GM12878 (cell line): Measurements from ENCODE around the gene KASH5.

Source experiments
- ASH2L ChIP-seq: fragments of 300-600, 200-600 bp; sonication (generic); IDR thresholded peaks from 2 replicates; pipeline ENCODE4 v1.6.1; 2017; ENCODE audit warnings: low read depth, mild to moderate bottlenecking, borderline replicate concordance
- BRCA1 ChIP-seq: IDR thresholded peaks from 2 replicates; pipeline ENCODE4 v1.6.1; 2011; ENCODE audit warnings: low read depth, low read length, improper control_type of control experiment
- CTCF ChIP-seq, 3 experiments: IDR thresholded peaks in 2 of 3; conservative IDR thresholded peaks in 1 of 3; 2 replicates each; pipeline ENCODE4 v1.5.1; 2011; ENCODE audit warnings: low read depth in 3 of 3, low read length in 3 of 3, mild to moderate bottlenecking in 3 of 3, control low read depth in 2 of 3, moderate library complexity in 2 of 3, inconsistent platforms in 1 of 3, mixed read lengths in 1 of 3; ENCODE audit not compliant: control insufficient read depth in 2 of 3, insufficient read depth in 1 of 3; ENCODE audit errors: extremely low read depth in 1 of 3
- EP300 ChIP-seq, 2 experiments: fragments of 150-350 bp in 1 of 2; IDR thresholded peaks; 2 replicates each; pipeline ENCODE4 v1.6.1; 2011 to 2012; ENCODE audit warnings: low read depth in 2 of 2, low read length in 2 of 2, borderline replicate concordance in 1 of 2, improper control_type of control experiment in 1 of 2, inconsistent platforms in 1 of 2; ENCODE audit not compliant: control insufficient read depth in 1 of 2
- EZH2 ChIP-seq: IDR thresholded peaks from 2 replicates; pipeline ENCODE4 v1.6.1; 2012; ENCODE audit warnings: low read depth, mild to moderate bottlenecking, control low read depth, inconsistent platforms, low read length, borderline replicate concordance; ENCODE audit not compliant: control insufficient read depth
- HDGF ChIP-seq: fragments of 450-650 bp; IDR thresholded peaks from 2 replicates; pipeline ENCODE4 v1.6.1; 2016; ENCODE audit warnings: antibody characterized with exemption
- JUNB ChIP-seq: IDR thresholded peaks from 2 replicates; pipeline ENCODE4 v1.6.1; 2016; ENCODE audit warnings: antibody characterized with exemption, mild to moderate bottlenecking
- MYC ChIP-seq: IDR thresholded peaks from 2 replicates; pipeline ENCODE4 v1.6.1; 2011; ENCODE audit warnings: mild to moderate bottlenecking, low read length, moderate library complexity, inconsistent platforms; ENCODE audit not compliant: insufficient read depth, insufficient replicate concordance, insufficient read length, severe bottlenecking
- POLR2AphosphoS5 ChIP-seq: IDR thresholded peaks from 2 replicates; pipeline ENCODE4 v1.6.1; 2011; ENCODE audit warnings: mild to moderate bottlenecking, low read length, inconsistent platforms
- RAD21 ChIP-seq: IDR thresholded peaks from 2 replicates; pipeline ENCODE4 v1.6.1; 2011; ENCODE audit warnings: mild to moderate bottlenecking, low read depth, low read length, moderate library complexity; ENCODE audit not compliant: insufficient read depth
- SMC3 ChIP-seq: IDR thresholded peaks from 2 replicates; pipeline ENCODE4 v1.6.1; 2011; ENCODE audit warnings: low read length, improper control_type of control experiment, borderline replicate concordance
- SUZ12 ChIP-seq: fragments of 200-600 bp; sonication (generic); IDR thresholded peaks from one replicate; pipeline ENCODE4 v1.6.1; 2018; ENCODE audit warnings: antibody characterized with exemption, mild to moderate bottlenecking; ENCODE audit not compliant: unreplicated experiment
- USF2 ChIP-seq: IDR thresholded peaks from 2 replicates; pipeline ENCODE4 v1.6.1; 2011; ENCODE audit warnings: low read depth, low read length, improper control_type of control experiment, borderline replicate concordance

GRCh38 chr19:49395581-49396407 is 7.7 kb downstream of the KASH5 start:
- no peak for TF ChIP-seq CTCF (IDR thresholded peaks at IDR 0.05 in 2 of 3, conservative IDR thresholded peaks at IDR 0.05 in 1 of 3; ENCODE audit: control insufficient read depth in 2 of 3, extremely low read depth in 1 of 3, insufficient read depth in 1 of 3, low read depth in 3 of 3, low read length in 3 of 3)
- no peak for TF ChIP-seq POLR2AphosphoS5
- no peak for TF ChIP-seq HDGF
- TF ChIP-seq MYC = no peak
- TF ChIP-seq EP300 (IDR thresholded peaks at IDR 0.05; ENCODE audit: borderline replicate concordance in 1 of 2, control insufficient read depth in 1 of 2, low read depth in 2 of 2, low read length in 2 of 2) = no peak
- no peak for TF ChIP-seq EZH2
- no peak for TF ChIP-seq SMC3
- TF ChIP-seq RAD21 = no peak
- no peak for TF ChIP-seq USF2
- TF ChIP-seq BRCA1 = no peak
- TF ChIP-seq ASH2L = no peak
- TF ChIP-seq JUNB = no peak
- TF ChIP-seq SUZ12 = no peak
